ENCODE results near the gene IDE. TPM values are rescaled to one million over a fixed set of nuclear protein-coding genes. Genes with fewer than 3 reads are reported as not detected.

IDE gene
- total and polyA plus RNA-seq, 2 of the 4 experiments (the other 2 are of a cell fraction): 9.3 to 27.4 TPM

- Histone ChIP-seq H2AK5ac (ENCODE audit: low read depth, low read length) (no peak overlapping the region), H2BK120ac (ENCODE audit: low read depth, low read length) (no peak overlapping the region), H2BK20ac (ENCODE audit: low read depth, low read length) (no peak overlapping the region), H4K91ac (ENCODE audit: insufficient read depth, low read depth, low read length) (no peak overlapping the region), H4K20me1 (ENCODE audit: insufficient read depth, low read length) (no peaks in the 10 kb centered on the region; the same call in 1 of the 2 replicates), H3K9me1 (ENCODE audit: insufficient read depth, low read length) (no peaks in the 10 kb centered on the region), H3K4ac (ENCODE audit: low read depth, low read length) (no peak overlapping the region), H4K5ac (ENCODE audit: low read depth, low read length) (no peak overlapping the region), H3K9me3 (ENCODE audit: control insufficient read depth, insufficient read depth, low read length) (peaks cover 3% of the 10 kb centered on the region), H3K14ac (replicated peaks; ENCODE audit: low read depth, low read length) (no peak overlapping the region), H3K4me3 (ENCODE audit: insufficient read depth, low read depth, low read length) (no peak overlapping the region), H2BK5ac (ENCODE audit: low read depth, low read length, poor library complexity, severe bottlenecking) (no peak overlapping the region), H3K27ac (ENCODE audit: insufficient read depth, low read length) (no peak overlapping the region), H3K36me3 (ENCODE audit: control insufficient read depth, insufficient read depth, low read length) (peaks cover 24% of the 10 kb centered on the region), H4K8ac (ENCODE audit: low read depth in 2 of 2, low read length in 2 of 2) (no peak overlapping the region), H3K56ac (ENCODE audit: extremely low read depth, insufficient read depth, low read length) (no peak overlapping the region), H3K9ac (ENCODE audit: low read depth, low read length) (no peak overlapping the region), H3K4me1 (ENCODE audit: control insufficient read depth, insufficient read depth, low read length) (peaks cover 3% of the 10 kb centered on the region; the same call in 1 of the 2 replicates), H3K27me3 (ENCODE audit: control insufficient read depth, insufficient read depth, low read length) (no peaks in the 10 kb centered on the region), H2AFZ (replicated peaks; ENCODE audit: low read length, poor library complexity) (no peak overlapping the region), H3K4me2 (ENCODE audit: low read depth, low read length) (no peak overlapping the region), H3K23ac (ENCODE audit: low read depth, low read length) (no peak overlapping the region), H2BK15ac (ENCODE audit: low read depth, low read length) (no peak overlapping the region), H3K18ac (ENCODE audit: low read depth, low read length) (no peak overlapping the region), H2AK9ac (replicated peaks; ENCODE audit: low read depth, low read length, poor library complexity) (no peak overlapping the region), H3K79me1 (ENCODE audit: low read depth in 1 of 2, low read length in 2 of 2) (peaks cover 22 to 28% of the 10 kb centered on the region in 2 experiments)
- ChIA-PET CTCF (no interaction called here), POLR2A (ENCODE audit: unreplicated experiment) (no interaction called here)
- in situ Hi-C loops (cut with MboI; ENCODE audit: low sequenced_read_pairs): no loop called here
- no peak for TF ChIP-seq FOS (IDR thresholded peaks at IDR 0.05; ENCODE audit: low read depth, low read length)
- BruUV-seq (replicated peaks): no TSS peak
- dilution Hi-C loops (cut with HindIII; ENCODE audit: low sequenced_read_pairs, unreplicated experiment): no loop called here
- intact Hi-C loops (cut with micrococcal nuclease): no loop called here
- ATAC-seq (ENCODE audit: low read depth) (no peak), DNase-seq (no peak)
- no CpG with 5 or more reads among the region's 4 CpGs for WGBS, 2 experiments (ENCODE audit: extremely low coverage in 2 of 2, insufficient read length in 1 of 2)
Observed at GRCh38 chr10:92559046-92559445, 14.8 kb downstream of the IDE start.
